Measurements from ENCODE around the gene ARHGEF28.

The ARHGEF28 gene

DNA sequence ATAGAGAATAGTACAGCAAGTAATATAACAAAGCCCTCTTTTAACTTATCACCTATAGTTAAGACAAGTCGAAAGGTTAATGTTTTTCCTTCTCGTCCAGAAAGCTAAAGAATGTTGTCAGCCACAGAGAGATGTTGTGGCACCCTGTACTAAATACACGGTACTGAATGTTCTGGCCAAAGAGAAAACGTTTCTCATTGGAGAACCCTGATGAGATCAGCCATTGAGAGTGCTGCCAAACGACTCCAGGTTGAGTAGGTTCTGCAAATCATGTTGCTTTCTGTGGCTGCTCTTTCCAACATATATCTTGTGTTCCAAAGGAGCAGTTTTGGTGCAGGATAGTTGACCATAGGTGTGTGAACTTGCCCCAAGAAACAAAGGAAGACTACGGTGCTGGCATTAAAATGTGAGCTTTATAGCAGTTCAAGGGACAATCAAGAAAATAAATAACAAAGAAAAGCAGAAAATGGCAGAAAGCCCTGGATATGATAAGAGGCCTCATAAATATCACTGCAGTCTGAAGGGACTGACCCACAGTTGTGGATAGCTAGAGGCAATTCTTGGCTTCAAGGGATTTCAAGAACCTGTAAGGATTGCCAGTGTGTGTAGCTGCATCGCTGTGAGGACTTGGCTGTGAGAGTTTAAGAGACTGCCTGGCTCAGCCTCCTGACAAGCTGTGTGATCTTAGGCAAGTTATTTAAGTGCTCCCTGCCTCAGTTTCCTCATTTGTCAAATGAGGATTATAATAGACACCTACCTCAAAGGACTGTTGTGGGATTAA, 102.7 kb downstream of the ARHGEF28 start:
- DNase-seq (ENCODE audit: low read depth) = no peak
- no peak overlapping the region for H3K4me3 ChIP-seq (ENCODE audit: low read depth, low read length)
- TF ChIP-seq, protein P1, sequence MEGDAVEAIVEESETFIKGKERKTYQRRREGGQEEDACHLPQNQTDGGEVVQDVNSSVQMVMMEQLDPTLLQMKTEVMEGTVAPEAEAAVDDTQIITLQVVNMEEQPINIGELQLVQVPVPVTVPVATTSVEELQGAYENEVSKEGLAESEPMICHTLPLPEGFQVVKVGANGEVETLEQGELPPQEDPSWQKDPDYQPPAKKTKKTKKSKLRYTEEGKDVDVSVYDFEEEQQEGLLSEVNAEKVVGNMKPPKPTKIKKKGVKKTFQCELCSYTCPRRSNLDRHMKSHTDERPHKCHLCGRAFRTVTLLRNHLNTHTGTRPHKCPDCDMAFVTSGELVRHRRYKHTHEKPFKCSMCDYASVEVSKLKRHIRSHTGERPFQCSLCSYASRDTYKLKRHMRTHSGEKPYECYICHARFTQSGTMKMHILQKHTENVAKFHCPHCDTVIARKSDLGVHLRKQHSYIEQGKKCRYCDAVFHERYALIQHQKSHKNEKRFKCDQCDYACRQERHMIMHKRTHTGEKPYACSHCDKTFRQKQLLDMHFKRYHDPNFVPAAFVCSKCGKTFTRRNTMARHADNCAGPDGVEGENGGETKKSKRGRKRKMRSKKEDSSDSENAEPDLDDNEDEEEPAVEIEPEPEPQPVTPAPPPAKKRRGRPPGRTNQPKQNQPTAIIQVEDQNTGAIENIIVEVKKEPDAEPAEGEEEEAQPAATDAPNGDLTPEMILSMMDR (IDR thresholded peaks at IDR 0.05; ENCODE audit: low read depth, low read length, missing control alignments) = no peak

DNA sequence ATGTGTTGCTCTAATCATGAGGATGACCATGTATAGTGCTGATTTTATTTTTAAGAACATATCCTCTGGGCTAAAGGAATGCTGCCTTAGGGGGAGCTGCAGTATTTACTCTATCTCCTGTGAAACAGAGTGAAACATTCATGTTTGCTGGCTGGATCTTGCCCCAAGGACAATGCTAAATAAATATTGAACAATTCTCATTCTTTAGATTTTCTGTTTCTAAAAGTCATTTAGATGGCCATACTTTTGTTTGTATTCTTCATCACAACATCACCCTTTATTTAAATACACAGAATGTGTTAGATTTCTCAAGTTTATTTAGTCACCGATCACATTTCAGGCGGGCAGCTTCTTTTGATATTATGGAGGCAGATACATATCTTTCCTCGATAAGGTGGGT, 103.3 kb downstream of the ARHGEF28 start:
- no peak for DNase-seq (ENCODE audit: low read depth)
- TF ChIP-seq, protein P1 (IDR thresholded peaks at IDR 0.05; ENCODE audit: low read depth, low read length, missing control alignments) = no peak
- H3K4me3 ChIP-seq (ENCODE audit: low read depth, low read length) = no peak overlapping the region

DNA sequence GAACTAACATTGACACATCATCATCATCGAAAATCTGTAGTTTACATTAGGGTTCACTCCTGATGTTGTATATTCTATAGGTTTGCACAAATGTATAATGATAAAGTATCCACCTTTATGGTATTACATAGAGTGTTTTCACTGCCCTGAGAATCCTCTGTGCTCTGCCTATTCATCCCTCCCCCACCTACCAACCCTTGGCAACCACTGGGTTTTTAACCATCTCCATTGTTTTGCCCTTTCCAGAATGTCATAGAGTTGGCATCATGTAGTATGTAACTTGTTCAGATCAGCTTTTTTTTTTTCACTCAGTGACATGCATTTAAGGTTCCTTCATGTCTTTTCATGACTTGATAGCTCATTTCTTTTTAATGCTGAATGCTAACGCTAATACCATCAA, 106.0 kb downstream of the ARHGEF28 start:
- DNase-seq (ENCODE audit: low read depth) = no peak
- no peak overlapping the region for H3K4me3 ChIP-seq (ENCODE audit: low read depth, low read length)
- TF ChIP-seq, protein P1 (IDR thresholded peaks at IDR 0.05; ENCODE audit: low read depth, low read length, missing control alignments) = no peak

DNA sequence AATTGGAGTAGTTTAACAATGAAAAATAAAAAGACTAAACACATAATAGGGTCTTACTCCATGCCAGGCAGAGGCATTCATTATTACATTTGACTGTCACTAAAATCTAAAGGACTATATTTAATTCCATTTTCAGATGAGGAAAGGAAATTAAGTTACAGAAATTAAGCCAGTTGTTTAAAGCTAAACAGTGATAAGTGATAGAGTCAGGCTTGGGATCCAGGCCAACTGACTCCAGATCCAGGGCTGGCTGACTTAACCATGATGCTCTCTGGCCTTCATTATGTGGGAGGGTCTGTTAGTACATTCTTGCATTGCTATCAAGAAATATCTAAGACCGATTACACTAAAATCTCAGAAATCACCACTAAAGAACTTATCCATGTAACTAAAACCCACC, 107.2 kb downstream of the ARHGEF28 start:
- no peak for DNase-seq (ENCODE audit: low read depth)
- TF ChIP-seq, protein P1 (IDR thresholded peaks at IDR 0.05; ENCODE audit: low read depth, low read length, missing control alignments) = no peak
- H3K4me3 ChIP-seq (ENCODE audit: low read depth, low read length) = no peak overlapping the region

DNA sequence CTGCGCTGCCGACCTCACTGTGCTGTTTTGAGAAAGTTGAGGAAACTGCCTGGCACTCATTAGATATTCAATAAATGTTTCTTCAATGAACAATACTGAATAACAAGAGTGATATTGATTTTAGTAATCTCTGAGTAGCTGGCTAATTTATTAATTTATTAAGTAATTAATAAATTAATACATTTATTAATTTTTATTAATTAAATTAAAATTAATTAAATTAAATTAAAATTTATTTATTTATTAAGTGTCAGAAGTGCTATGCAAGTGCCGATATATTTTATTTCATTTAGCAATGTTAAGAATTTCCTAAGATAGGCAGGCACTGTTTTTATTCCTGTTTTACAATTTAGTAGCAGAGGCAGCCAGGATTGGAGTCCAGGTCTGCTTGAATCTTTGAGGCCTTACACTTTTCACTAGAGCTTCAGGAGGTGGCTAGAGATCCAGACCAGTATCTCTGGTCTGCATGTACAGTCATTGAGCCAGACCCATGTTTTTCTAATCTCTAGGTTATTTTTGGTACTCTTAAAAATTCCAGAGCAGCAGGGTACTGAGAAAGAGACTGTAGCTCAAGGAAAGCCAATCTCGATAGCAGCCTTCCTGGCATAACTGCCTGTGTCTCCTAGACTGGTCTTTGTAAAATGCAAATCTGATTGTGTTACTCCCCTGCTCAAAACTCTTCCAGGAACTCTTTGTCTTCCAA, 109.2 kb downstream of the ARHGEF28 start:
- TF ChIP-seq, protein P1 (IDR thresholded peaks at IDR 0.05; ENCODE audit: low read depth, low read length, missing control alignments) = no peak
- no peak overlapping the region for H3K4me3 ChIP-seq (ENCODE audit: low read depth, low read length)
- no peak for DNase-seq (ENCODE audit: low read depth)

DNA sequence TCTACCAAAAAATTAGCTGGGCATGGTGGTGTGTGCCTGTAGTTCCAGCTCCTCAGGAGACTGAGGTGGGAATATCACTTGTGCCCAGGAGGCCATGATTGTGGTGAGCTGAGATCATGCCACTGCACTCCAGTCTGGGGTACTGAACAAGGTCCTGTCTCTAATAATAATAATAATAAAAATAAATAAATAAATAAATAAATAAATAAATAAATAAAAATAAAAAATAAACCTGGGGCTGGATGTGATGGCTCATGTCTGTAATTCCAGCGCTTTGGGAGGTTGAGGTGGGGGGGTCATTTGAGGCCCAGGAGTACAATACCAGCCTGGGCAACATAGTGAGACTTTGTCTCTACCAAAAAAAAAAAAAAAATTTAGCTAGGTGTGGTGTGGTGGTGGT, 113.7 kb downstream of the ARHGEF28 start:
- TF ChIP-seq, protein P1 (IDR thresholded peaks at IDR 0.05; ENCODE audit: low read depth, low read length, missing control alignments) = no peak
- DNase-seq (ENCODE audit: low read depth) = no peak
- H3K4me3 ChIP-seq (ENCODE audit: low read depth, low read length) = no peak overlapping the region

Data from GM12864 (cell line).